H9 (cell line): ENCODE results near the gene TMEM38A. TPM values are rescaled to one million over a fixed set of nuclear protein-coding genes. Genes with fewer than 3 reads are reported as not detected.
"Not testable (repeated sequence)": the region's sequence is repeated elsewhere in the genome, so short reads cannot be mapped to it uniquely, and the experiment has no call there.

Source experiments
- DNase-seq: peaks from one replicate; pipeline ENCODE4 v3.0.0-alpha.2; 2017
- H2AFZ ChIP-seq: one replicate; pipeline ENCODE4 v1.6.1; 2013; ENCODE audit warnings: mild to moderate bottlenecking, low read length, control low read depth, moderate library complexity
- H2AK5ac ChIP-seq: 2 replicates; pipeline ENCODE4 v1.6.1; 2013; ENCODE audit warnings: low read length, control low read depth, mixed read lengths; ENCODE audit not compliant: insufficient read length
- H2BK120ac ChIP-seq: one replicate; pipeline ENCODE4 v1.6.1; 2013; ENCODE audit warnings: low read depth, mild to moderate bottlenecking, low read length, control low read depth, inconsistent platforms; ENCODE audit not compliant: poor library complexity, severe bottlenecking
- H2BK12ac ChIP-seq: 2 replicates; pipeline ENCODE4 v1.6.1; 2013; ENCODE audit warnings: low read length, control low read depth, mixed read lengths, low read depth; ENCODE audit not compliant: insufficient read length
- H2BK15ac ChIP-seq: 2 replicates; pipeline ENCODE4 v1.6.1; 2013; ENCODE audit warnings: low read depth, low read length, control low read depth
- H2BK20ac ChIP-seq: one replicate; pipeline ENCODE4 v1.6.1; 2013; ENCODE audit warnings: low read depth, mild to moderate bottlenecking, low read length, control low read depth, inconsistent platforms; ENCODE audit not compliant: poor library complexity, severe bottlenecking
- H2BK5ac ChIP-seq: 2 replicates; pipeline ENCODE4 v1.6.1; 2013; ENCODE audit warnings: low read length, control low read depth, mixed read lengths; ENCODE audit not compliant: insufficient read length
- H3K14ac ChIP-seq: 2 replicates; pipeline ENCODE4 v1.6.1; 2013; ENCODE audit warnings: low read length, control low read depth; ENCODE audit not compliant: insufficient read depth
- H3K18ac ChIP-seq: 2 replicates; pipeline ENCODE4 v1.6.1; 2013; ENCODE audit warnings: low read depth, mild to moderate bottlenecking, mixed read lengths, low read length, control low read depth; ENCODE audit not compliant: insufficient read length
- H3K23ac ChIP-seq: 2 replicates; pipeline ENCODE4 v1.6.1; 2013; ENCODE audit warnings: low read length, control low read depth, mixed read lengths, low read depth; ENCODE audit not compliant: insufficient read length
- H3K23me2 ChIP-seq: 2 replicates; pipeline ENCODE4 v1.6.1; 2013; ENCODE audit warnings: low read depth, mild to moderate bottlenecking, mixed read lengths, low read length, control low read depth; ENCODE audit not compliant: insufficient read length, poor library complexity, severe bottlenecking
- H3K27ac ChIP-seq: 2 replicates; pipeline ENCODE4 v1.5.1; 2013; ENCODE audit warnings: low read length, control low read depth, mixed read lengths, low read depth; ENCODE audit not compliant: insufficient read length
- H3K27me3 ChIP-seq: 2 replicates; pipeline ENCODE4 v1.6.1; 2013; ENCODE audit warnings: low read length, control low read depth, inconsistent platforms; ENCODE audit not compliant: insufficient read depth
- H3K4ac ChIP-seq: 2 replicates; pipeline ENCODE4 v1.6.1; 2013; ENCODE audit warnings: low read depth, mild to moderate bottlenecking, control low read depth, inconsistent platforms, low read length, moderate library complexity
- H3K4me1 ChIP-seq: 2 replicates; pipeline ENCODE4 v1.6.1; 2013; ENCODE audit warnings: low read length, control low read depth, inconsistent platforms; ENCODE audit not compliant: insufficient read depth
- H3K4me2 ChIP-seq: 2 replicates; pipeline ENCODE4 v1.6.1; 2013; ENCODE audit warnings: low read length, control low read depth, mixed read lengths; ENCODE audit not compliant: insufficient read length, insufficient read depth
- H3K56ac ChIP-seq: 2 replicates; pipeline ENCODE4 v1.6.1; 2013; ENCODE audit warnings: low read depth, mild to moderate bottlenecking, mixed read lengths, low read length, control low read depth; ENCODE audit not compliant: insufficient read length
- H3K79me1 ChIP-seq: 2 replicates; pipeline ENCODE4 v1.6.1; 2013; ENCODE audit warnings: low read depth, mild to moderate bottlenecking, moderate library complexity, low read length, control low read depth, inconsistent platforms; ENCODE audit not compliant: insufficient read depth, poor library complexity, severe bottlenecking
- H3K79me2 ChIP-seq: 2 replicates; pipeline ENCODE4 v1.6.1; 2013; ENCODE audit warnings: low read length, control low read depth, inconsistent platforms; ENCODE audit not compliant: insufficient read depth
- H3K9ac ChIP-seq: 2 replicates; pipeline ENCODE4 v1.6.1; 2013; ENCODE audit warnings: low read length, control low read depth, mixed read lengths; ENCODE audit not compliant: insufficient read length; ENCODE audit errors: extremely low read depth
- H3K9me3 ChIP-seq: one replicate; pipeline ENCODE4 v1.6.1; 2013; ENCODE audit warnings: low read depth, low read length, inconsistent platforms; ENCODE audit not compliant: control insufficient read depth
- H3T11ph ChIP-seq: one replicate; pipeline ENCODE4 v1.6.1; 2013; ENCODE audit warnings: mild to moderate bottlenecking, low read length, control low read depth, inconsistent platforms
- H4K20me1 ChIP-seq: one replicate; pipeline ENCODE4 v1.6.1; 2013; ENCODE audit not compliant: control insufficient read depth, insufficient read length, insufficient read depth
- H4K5ac ChIP-seq: 2 replicates; pipeline ENCODE4 v1.6.1; 2013; ENCODE audit warnings: low read depth, mild to moderate bottlenecking, mixed read lengths, low read length, control low read depth; ENCODE audit not compliant: insufficient read length
- H4K8ac ChIP-seq: replicated peaks from 2 replicates; pipeline ENCODE4 v1.6.1; 2013; ENCODE audit warnings: low read length, control low read depth, mixed read lengths, low read depth; ENCODE audit not compliant: insufficient read length
- H4K91ac ChIP-seq: 2 replicates; pipeline ENCODE4 v1.6.1; 2013; ENCODE audit warnings: low read depth, mild to moderate bottlenecking, moderate library complexity, mixed read lengths, low read length, control low read depth; ENCODE audit not compliant: insufficient read length
- H3K27ac Mint-ChIP-seq, 3 experiments: 2 replicates in 2 of 3; 3 replicates in 1 of 3; pipeline ENCODE4 v1.8.0; 2020 to 2021; ENCODE audit warnings: mixed read lengths in 3 of 3, mild to moderate bottlenecking in 1 of 3, moderate library complexity in 1 of 3
- H3K27me3 Mint-ChIP-seq: 2 replicates; pipeline ENCODE4 v1.8.0; 2021; ENCODE audit warnings: low read depth, mild to moderate bottlenecking, moderate library complexity, mixed read lengths
- H3K36me3 Mint-ChIP-seq, 3 experiments: 2 replicates in 2 of 3; 3 replicates in 1 of 3; pipeline ENCODE4 v1.8.0; 2020 to 2021; ENCODE audit warnings: low read depth in 3 of 3, mixed read lengths in 3 of 3; ENCODE audit not compliant: insufficient read depth in 1 of 3
- H3K4me1 Mint-ChIP-seq, 2 experiments: 2 replicates each; pipeline ENCODE4 v1.8.0; 2020; ENCODE audit warnings: mixed read lengths in 2 of 2
- H3K4me3 Mint-ChIP-seq, 2 experiments: 2 replicates in 1 of 2; 3 replicates in 1 of 2; pipeline ENCODE4 v1.8.0; 2020 to 2021; ENCODE audit warnings: mild to moderate bottlenecking in 2 of 2, mixed read lengths in 2 of 2, moderate library complexity in 1 of 2
- H3K9me3 Mint-ChIP-seq, 2 experiments: 2 replicates in 1 of 2; 3 replicates in 1 of 2; pipeline ENCODE4 v1.8.0; 2020; ENCODE audit warnings: mild to moderate bottlenecking in 2 of 2, mixed read lengths in 2 of 2, moderate library complexity in 1 of 2
- WGBS: extraction: QIAGEN DNeasy Blood & Tissue Kit; methylation state at CpG from one replicate; pipeline ENCODE4 v1.1.7; 2013; ENCODE audit warnings: missing lambda C conversion rate, low lambda C conversion rate, mixed read lengths; ENCODE audit not compliant: insufficient read length; ENCODE audit errors: extremely low coverage; 5-methylcytosine and 5-hydroxymethylcytosine counted together
- total RNA-seq: library from RNA; stranded (reverse); gene quantifications from 2 replicates; pipeline ENCODE4 v1.2.1, GENCODE V29; 2021
- TF ChIP-seq, protein P1 (sequence below): fragments of 200-600 bp; sonication (generic); conservative IDR thresholded peaks from 3 replicates; pipeline ENCODE4 v1.8.0; 2021; ENCODE audit warnings: antibody characterized with exemption, mild to moderate bottlenecking

TMEM38A gene
- total RNA-seq, 1 experiment from 2014 or later, result 7.4 TPM

DNA sequence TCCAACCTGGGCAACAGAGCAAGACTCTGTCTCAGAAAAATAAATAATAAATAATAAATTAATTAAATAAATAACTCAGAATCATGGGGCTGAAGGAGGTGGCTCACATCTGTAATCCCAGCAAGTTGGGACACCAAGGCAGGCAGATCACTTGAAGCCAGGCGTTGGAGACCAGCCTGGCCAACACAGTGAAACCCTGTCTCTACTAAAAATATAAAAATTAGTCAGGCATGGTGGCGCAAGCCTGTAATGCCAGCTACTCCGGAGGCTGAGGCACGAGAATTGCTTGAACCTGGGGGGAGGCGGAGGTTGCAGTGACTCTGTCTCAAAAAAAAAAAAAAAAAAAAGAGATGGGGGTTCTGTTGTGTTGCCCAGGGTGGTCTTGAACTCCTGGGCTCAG is 7.2 kb downstream of the TMEM38A start:
- H2BK15ac ChIP-seq, result no peak overlapping the region
- no peak overlapping the region for H2BK5ac ChIP-seq
- Mint-ChIP-seq H3K27ac (no peak overlapping the region), H3K4me1 (peaks cover 5 to 7% of the 10 kb centered on the region in 2 experiments; a peak in 2 of 4 replicates), H3K9me3 (no peaks in the 10 kb centered on the region), H3K27me3 (no peaks in the 10 kb centered on the region; the same call in 1 of the 2 replicates), H3K36me3 (peaks cover 0 to 4% (median 1%) of the 10 kb centered on the region in 3 experiments; a peak in 2 of 7 replicates), H3K4me3 (no peak overlapping the region)
- H2AK5ac ChIP-seq, result no peak overlapping the region
- no peak overlapping the region for H3K23ac ChIP-seq
- H3T11ph ChIP-seq, result no peak overlapping the region
- no peak overlapping the region for H3K9ac ChIP-seq
- no peak overlapping the region for H4K91ac ChIP-seq
- H2BK120ac ChIP-seq, result no peak overlapping the region
- H3K27me3 ChIP-seq, result no peaks in the 10 kb centered on the region
- WGBS, result no CpG with 5 or more reads among the region's 5 CpGs
- H3K4me2 ChIP-seq, result no peak overlapping the region
- TF ChIP-seq, protein P1, sequence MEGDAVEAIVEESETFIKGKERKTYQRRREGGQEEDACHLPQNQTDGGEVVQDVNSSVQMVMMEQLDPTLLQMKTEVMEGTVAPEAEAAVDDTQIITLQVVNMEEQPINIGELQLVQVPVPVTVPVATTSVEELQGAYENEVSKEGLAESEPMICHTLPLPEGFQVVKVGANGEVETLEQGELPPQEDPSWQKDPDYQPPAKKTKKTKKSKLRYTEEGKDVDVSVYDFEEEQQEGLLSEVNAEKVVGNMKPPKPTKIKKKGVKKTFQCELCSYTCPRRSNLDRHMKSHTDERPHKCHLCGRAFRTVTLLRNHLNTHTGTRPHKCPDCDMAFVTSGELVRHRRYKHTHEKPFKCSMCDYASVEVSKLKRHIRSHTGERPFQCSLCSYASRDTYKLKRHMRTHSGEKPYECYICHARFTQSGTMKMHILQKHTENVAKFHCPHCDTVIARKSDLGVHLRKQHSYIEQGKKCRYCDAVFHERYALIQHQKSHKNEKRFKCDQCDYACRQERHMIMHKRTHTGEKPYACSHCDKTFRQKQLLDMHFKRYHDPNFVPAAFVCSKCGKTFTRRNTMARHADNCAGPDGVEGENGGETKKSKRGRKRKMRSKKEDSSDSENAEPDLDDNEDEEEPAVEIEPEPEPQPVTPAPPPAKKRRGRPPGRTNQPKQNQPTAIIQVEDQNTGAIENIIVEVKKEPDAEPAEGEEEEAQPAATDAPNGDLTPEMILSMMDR, result no peak
- H2BK12ac ChIP-seq, result no peak overlapping the region
- H3K79me1 ChIP-seq, result no peaks in the 10 kb centered on the region
- no peak overlapping the region for H4K5ac ChIP-seq
- H3K79me2 ChIP-seq, result no peaks in the 10 kb centered on the region
- no peak overlapping the region for H4K8ac ChIP-seq
- H3K4ac ChIP-seq, result no peak overlapping the region
- no peaks in the 10 kb centered on the region for H3K23me2 ChIP-seq
- no peak overlapping the region for H2BK20ac ChIP-seq
- H3K18ac ChIP-seq, result no peak overlapping the region
- H3K9me3 ChIP-seq, result no peaks in the 10 kb centered on the region
- no peak overlapping the region for H3K27ac ChIP-seq
- no peak overlapping the region for H3K56ac ChIP-seq
- H4K20me1 ChIP-seq, result no peaks in the 10 kb centered on the region
- H3K4me1 ChIP-seq, result no peaks in the 10 kb centered on the region
- no peak overlapping the region for H2AFZ ChIP-seq
- no peak for DNase-seq
- H3K14ac ChIP-seq, result no peak overlapping the region

DNA sequence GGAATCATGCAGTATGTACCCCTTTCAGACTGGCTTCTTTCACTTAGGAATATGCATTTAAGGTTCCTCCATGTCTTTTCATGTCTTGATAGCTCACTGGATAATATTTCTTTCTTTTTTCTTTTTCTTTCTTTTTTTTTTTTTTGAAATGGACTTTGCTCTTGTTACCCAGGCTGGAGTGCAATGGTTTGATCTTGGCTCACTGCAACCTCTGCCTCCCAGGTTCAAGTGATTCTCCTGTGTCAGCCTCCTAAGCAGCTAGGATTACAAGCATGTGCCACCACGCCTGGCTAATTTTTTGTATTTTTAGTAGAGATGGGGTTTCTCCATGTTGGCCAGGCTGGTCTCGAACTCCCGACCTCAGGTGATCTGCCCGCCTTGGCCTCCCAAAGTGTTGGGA is 7.8 kb downstream of the TMEM38A start:
- H2BK20ac ChIP-seq, H3K4me1 ChIP-seq, H3K27ac ChIP-seq, H2BK120ac ChIP-seq, H2BK15ac ChIP-seq, H3K23me2 ChIP-seq, H3K23ac ChIP-seq, H2BK12ac ChIP-seq, H3K4me1 Mint-ChIP-seq, H3K79me1 ChIP-seq, H2BK5ac ChIP-seq, H3K4me2 ChIP-seq, H3K27ac Mint-ChIP-seq, DNase-seq, H4K5ac ChIP-seq, H4K8ac ChIP-seq, H3T11ph ChIP-seq, H2AK5ac ChIP-seq, H3K79me2 ChIP-seq, H3K56ac ChIP-seq, H3K9me3 ChIP-seq, H3K4me3 Mint-ChIP-seq, H3K27me3 ChIP-seq, H3K4ac ChIP-seq, H2AFZ ChIP-seq, H3K36me3 Mint-ChIP-seq, H3K27me3 Mint-ChIP-seq, H3K9me3 Mint-ChIP-seq, H4K91ac ChIP-seq, H3K9ac ChIP-seq, H3K18ac ChIP-seq, H3K14ac ChIP-seq, H4K20me1 ChIP-seq: not testable (repeated sequence)
- no CpG with 5 or more reads among the region's 4 CpGs for WGBS
